ENCODE results near the gene PRKD1.

- no peak for TF ChIP-seq CTCF (IDR thresholded peaks at IDR 0.05)
- TF ChIP-seq POLR2A (IDR thresholded peaks at IDR 0.05), result no peak
- TF ChIP-seq EP300 (IDR thresholded peaks at IDR 0.05), result no peak
These were observed 74.4 kb downstream of the PRKD1 start for GRCh38 chr14:29853272-29853671.

Measured in tibial nerve (tissue), 4 donors.